GM19452 (cell line): ENCODE data around the gene PCDHGA12.

Source experiments
- ATAC-seq: cut with Tn5 transposase; IDR thresholded peaks from one replicate; pipeline ENCODE4 v1.9.1; 2021; ENCODE audit not compliant: unreplicated experiment

Gene PCDHGA12

GRCh38 chr5:141439411-141440141 is 9.3 kb downstream of the PCDHGA12 start:
- no peak for ATAC-seq

- ATAC-seq = no peak
These were observed 10.0 kb downstream of the PCDHGA12 start for GRCh38 chr5:141440341-141440740.

- no peak for ATAC-seq
These were observed 11.4 kb downstream of the PCDHGA12 start for GRCh38 chr5:141441571-141442170.

- ATAC-seq = no peak
These were observed 35.0 kb downstream of the PCDHGA12 start for GRCh38 chr5:141465351-141465750.

GRCh38 chr5:141475625-141476131 is 45.4 kb downstream of the PCDHGA12 start, which contains the start of gene PCDHGC3:
PCDHGC3 (plus strand) TSS chr5:141475966; CDS start chr5:141476117, 151 bp downstream.
- peak; percentile 97 for ATAC-seq

GRCh38 chr5:141476132-141476911 is 46.0 kb downstream of the PCDHGA12 start:
- ATAC-seq = peak; percentile 24

- no peak for ATAC-seq
These were observed 46.8 kb downstream of the PCDHGA12 start for GRCh38 chr5:141477044-141477575.

GRCh38 chr5:141477815-141478214 is 47.5 kb downstream of the PCDHGA12 start:
- ATAC-seq = no peak

GRCh38 chr5:141478321-141478945 is 48.1 kb downstream of the PCDHGA12 start:
- no peak for ATAC-seq

GRCh38 chr5:141479776-141480175 is 49.5 kb downstream of the PCDHGA12 start:
- ATAC-seq = no peak
